GM12865 (cell line): ENCODE results near the gene MVB12A.

Experiments
- DNase-seq: peaks from one replicate; pipeline ENCODE4 v3.0.0; 2010; ENCODE audit warnings: low read depth
- H3K4me3 ChIP-seq: 2 replicates; pipeline ENCODE4 v1.5.1; 2011; ENCODE audit warnings: mild to moderate bottlenecking, low read depth, low read length, control low read depth
- CTCF ChIP-seq: IDR thresholded peaks from 2 replicates; pipeline ENCODE4 v1.5.1; 2011; ENCODE audit warnings: low read length, control low read depth, low read depth, inconsistent platforms; ENCODE audit not compliant: insufficient read depth; ENCODE audit errors: missing control alignments

The MVB12A gene

GRCh38 chr19:17415121-17415520, 4.7 kb upstream of the MVB12A start:
- no peak overlapping the region for H3K4me3 ChIP-seq
- TF ChIP-seq CTCF: no peak
- no peak for DNase-seq

- no peak for TF ChIP-seq CTCF
- peak overlapping the region; percentile 73 for H3K4me3 ChIP-seq
- DNase-seq: no peak
These were observed 1.1 kb upstream of the MVB12A start for GRCh38 chr19:17418710-17419109.

GRCh38 chr19:17419154-17419620, 660 bp upstream of the MVB12A start:
- DNase-seq: no peak
- H3K4me3 ChIP-seq: peak overlapping the region; percentile 73
- no peak for TF ChIP-seq CTCF

GRCh38 chr19:17420475-17420924, 653 bp downstream of the MVB12A start:
- DNase-seq: peak; percentile 46
- TF ChIP-seq CTCF: no peak
- H3K4me3 ChIP-seq: peak overlapping the region; percentile 92

- TF ChIP-seq CTCF: no peak
- DNase-seq: no peak
- H3K4me3 ChIP-seq: no peak overlapping the region
These were observed 2.1 kb downstream of the MVB12A start for GRCh38 chr19:17421942-17422341.

- DNase-seq: no peak
- no peak for TF ChIP-seq CTCF
- H3K4me3 ChIP-seq: no peak overlapping the region
These were observed 3.8 kb downstream of the MVB12A start for GRCh38 chr19:17423429-17424208.

GRCh38 chr19:17424743-17425365, 5.0 kb downstream of the MVB12A start:
- no peak overlapping the region for H3K4me3 ChIP-seq
- peak; percentile 33 for DNase-seq
- peak; percentile 17 for TF ChIP-seq CTCF
